GM12878 (cell line): ENCODE results near the gene PMPCA. TPM values are rescaled to one million over a fixed set of nuclear protein-coding genes. Genes with fewer than 3 reads are reported as not detected.

Experiments used
- ATAC-seq: fragments of 200-7000 bp; cut with Tn5 transposase; 3 replicates; pipeline ENCODE4 v1.9.1; 2020; ENCODE audit warnings: mild to moderate bottlenecking, moderate library complexity
- BruUV-seq: library from RNA; stranded (reverse); fragments of 400-500 nt; replicated peaks from 2 replicates; lab custom pipeline; 2021; lab: Mats Ljungman, UMichigan
- CTCF ChIA-PET: fragments of 300-600 bp; sonication (Branson Sonifier 250); formaldehyde crosslinking; extraction: SDS; loops from one replicate; lab custom pipeline; 2021; ENCODE audit warnings: inconsistent platforms; lab: Yijun Ruan, JAX
- POLR2A ChIA-PET: fragments of 350-600 bp; formaldehyde crosslinking; extraction: SDS; loops from one replicate; lab custom pipeline; 2021; ENCODE audit warnings: inconsistent platforms; lab: Charles Lee
- RAD21 ChIA-PET: fragments of 300-600 bp; sonication (Branson Sonifier 250); formaldehyde crosslinking; loops from one replicate; lab custom pipeline; 2023; ENCODE audit warnings: antibody characterized with exemption; ENCODE audit not compliant: unreplicated experiment; lab: Charles Lee
- SMC1A ChIA-PET: fragments of 300-600 bp; sonication (Branson Sonifier 250); formaldehyde crosslinking; loops from one replicate; lab custom pipeline; 2023; ENCODE audit not compliant: unreplicated experiment, uncharacterized antibody; lab: Charles Lee
- DNase-seq: peaks from one replicate; pipeline ENCODE4 v3.0.0-alpha.2; 2011; ENCODE audit warnings: low read depth, low spot score
- FAIRE-seq: peaks from 3 replicates; lab custom pipeline; 2011; peaks lifted over from hg19 to GRCh38; lab: Jason Lieb, UNC
- H2AFZ ChIP-seq: 2 replicates; pipeline ENCODE4 v1.6.0; 2011; ENCODE audit warnings: low read depth, low read length, control low read depth; ENCODE audit not compliant: control insufficient read depth
- H3K27ac ChIP-seq: 2 replicates; pipeline ENCODE4 v1.5.1; 2011; ENCODE audit warnings: control low read depth; ENCODE audit not compliant: control insufficient read depth, insufficient read depth
- H3K27me3 ChIP-seq, 2 experiments: replicated peaks in 1 of 2; 2 replicates each; pipeline versions ENCODE4 v1.6.0 to v1.6.1; 2011; ENCODE audit warnings: low read length in 1 of 2; ENCODE audit not compliant: control insufficient read depth in 2 of 2, insufficient read depth in 2 of 2
- H3K36me3 ChIP-seq, 2 experiments: 2 replicates each; pipeline ENCODE4 v1.5.1; 2011; ENCODE audit warnings: low read length in 1 of 2; ENCODE audit not compliant: control insufficient read depth in 2 of 2, insufficient read depth in 2 of 2
- H3K4me1 ChIP-seq: 2 replicates; pipeline ENCODE4 v1.6.1; 2011; ENCODE audit warnings: mild to moderate bottlenecking, low read length, moderate library complexity, mixed read lengths; ENCODE audit not compliant: control insufficient read depth, insufficient read depth
- H3K4me2 ChIP-seq: 2 replicates; pipeline ENCODE4 v1.6.0; 2011; ENCODE audit warnings: control low read depth; ENCODE audit not compliant: control insufficient read depth, insufficient read depth
- H3K4me3 ChIP-seq: fragments of 200-600 bp; sonication (generic); 2 replicates; pipeline ENCODE4 v1.5.1; 2016
- H3K79me2 ChIP-seq: 2 replicates; pipeline ENCODE4 v1.6.0; 2011; ENCODE audit warnings: low read length; ENCODE audit not compliant: control insufficient read depth, insufficient read depth
- H3K9ac ChIP-seq: 2 replicates; pipeline ENCODE4 v1.8.0; 2011; ENCODE audit warnings: low read length, control low read depth, mixed read lengths; ENCODE audit not compliant: control insufficient read depth, insufficient read depth
- H3K9me3 ChIP-seq: replicated peaks from 3 replicates; pipeline ENCODE4 v1.5.1; 2011; ENCODE audit warnings: mild to moderate bottlenecking, low read length; ENCODE audit not compliant: control insufficient read depth, insufficient read depth
- H4K20me1 ChIP-seq: 2 replicates; pipeline ENCODE4 v1.6.0; 2011; ENCODE audit not compliant: control insufficient read depth, insufficient read depth
- CEBPZ ChIP-seq: fragments of 150-350 bp; IDR thresholded peaks from 2 replicates; pipeline ENCODE4 v1.6.1; 2016; ENCODE audit warnings: low read depth, low read length
- CHD4 ChIP-seq: fragments of 200-600 bp; sonication (generic); IDR thresholded peaks from 2 replicates; pipeline ENCODE4 v1.6.1; 2016; ENCODE audit warnings: mild to moderate bottlenecking
- MYC ChIP-seq: IDR thresholded peaks from 2 replicates; pipeline ENCODE4 v1.6.1; 2011; ENCODE audit warnings: mild to moderate bottlenecking, low read length, moderate library complexity, inconsistent platforms; ENCODE audit not compliant: insufficient read depth, insufficient replicate concordance, insufficient read length, severe bottlenecking
- NBN ChIP-seq: fragments of 450-650 bp; IDR thresholded peaks from 2 replicates; pipeline ENCODE4 v1.6.1; 2016
- NKRF ChIP-seq: fragments of 450-650 bp; conservative IDR thresholded peaks from 2 replicates; pipeline ENCODE4 v1.6.1; 2017; ENCODE audit warnings: mild to moderate bottlenecking, moderate library complexity
- SMAD5 ChIP-seq: IDR thresholded peaks from 2 replicates; pipeline ENCODE4 v1.6.1; 2016; ENCODE audit warnings: antibody characterized with exemption, low read depth
- WGBS: methylation state at CpG from one replicate; pipeline ENCODE4 v1.1.6; 2016; ENCODE audit warnings: low lambda C conversion rate; ENCODE audit not compliant: insufficient replicate concordance, insufficient coverage; ENCODE audit errors: missing lambda C conversion rate; 5-methylcytosine and 5-hydroxymethylcytosine counted together
- in situ Hi-C: fragments of 300-500 bp; cut with MboI; formaldehyde crosslinking; loops from 9 replicates; pipeline ENCODE4 v1.14.3; 2018; ENCODE audit warnings: mixed read lengths
- intact Hi-C: fragments of 100-400 bp; cut with micrococcal nuclease; formaldehyde crosslinking; loops from one replicate; pipeline ENCODE4 v1.14.2; 2022; ENCODE audit not compliant: unreplicated experiment
- polyA plus RNA-seq, 11 experiments: library from polyadenylated mRNA; depleted of rRNA in 4 of 11; unstranded in 6 of 11; stranded (reverse) in 5 of 11; fragments of >200 nt; fragmentation: Nextera tagmentation in 4 of 11; fragmentation: Illumina TruSeq in 1 of 11; extraction: Ambion mirVana in 4 of 11; extraction: Trizol in 1 of 11; gene quantifications; 1 replicate in 1 of 11; 2 replicates in 10 of 11; pipeline versions ENCODE4 v1.2.1 to v1.2.3, GENCODE V29; 2011 to 2016; ENCODE audit warnings: inconsistent platforms in 2 of 11, missing spikeins in 2 of 11, low read depth in 1 of 11
- total RNA-seq, 4 experiments: library from RNA; depleted of rRNA in 3 of 4; stranded (reverse); fragments of >200 nt in 3 of 4; fragmentation: Illumina TruSeq in 1 of 4; extraction: Trizol in 1 of 4; gene quantifications; 2 replicates each; pipeline versions ENCODE4 v1.2.1 to v1.2.3, GENCODE V29; 2013 to 2021
- TF ChIP-seq, protein P1 (sequence below): fragments of 450-650 bp; IDR thresholded peaks from 2 replicates; pipeline ENCODE4 v1.6.1; 2018; ENCODE audit warnings: borderline replicate concordance, mild to moderate bottlenecking; ENCODE audit not compliant: partially characterized antibody
- TF ChIP-seq, protein P2 (sequence below): fragments of 450-650 bp; formaldehyde crosslinking; IDR thresholded peaks from 2 replicates; pipeline ENCODE4 v1.5.0; 2022; ENCODE audit warnings: mild to moderate bottlenecking, missing genetic modification characterization

The PMPCA gene
- total and polyA plus RNA-seq, 10 of the 15 experiments (the other 5 are each of a cell fraction or from before 2014, with no cell fraction given): 8.1 to 137 (median 75.7) TPM

DNA sequence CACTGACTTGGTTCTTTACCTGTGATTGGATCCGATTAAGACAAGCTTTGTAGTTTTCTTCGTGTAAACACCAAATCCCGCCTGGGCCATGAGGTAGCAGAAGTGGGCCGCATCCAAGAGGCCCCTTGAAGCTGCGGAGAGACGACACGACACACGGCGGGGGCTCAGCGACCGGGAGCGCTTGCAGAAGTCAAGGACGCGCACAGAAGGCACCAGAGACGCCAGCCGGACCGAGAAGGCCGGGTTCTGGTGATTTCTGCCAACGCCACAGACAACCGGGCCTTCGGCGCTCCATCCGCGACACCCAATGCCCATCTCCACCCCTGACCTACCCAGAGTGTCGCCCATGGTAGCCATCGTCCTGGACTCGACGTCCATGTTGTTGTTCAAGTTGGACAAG lies 49.0 kb downstream of the PMPCA start (continued):
- TF ChIP-seq CEBPZ: no peak
- TF ChIP-seq CHD4: no peak
- TF ChIP-seq, all 136 proteins: peak for 0

- SMC1A ChIA-PET: interaction anchor here (1.0 kb wide), 1 partner anchor 164 kb away, joined by 3 read pairs; no protein-coding TSS in a partner anchor
- POLR2A ChIA-PET: interaction anchor here (0.5 to 0.6 kb wide), 2 partner anchors 9 to 20 kb away, joined by 3 read pairs; no protein-coding TSS in a partner anchor
- FAIRE-seq (no peak), DNase-seq (no peak), ATAC-seq (no peak)
- Histone ChIP-seq H3K9me3 (no peaks in the 10 kb centered on the region), H3K79me2 (no peaks in the 10 kb centered on the region), H3K4me1 (no peaks in the 10 kb centered on the region), H4K20me1 (no peaks in the 10 kb centered on the region), H3K27ac (no peak overlapping the region), H3K9ac (no peak overlapping the region), H3K4me3 (no peak overlapping the region), H3K4me2 (no peak overlapping the region), H3K27me3 (no peaks in the 10 kb centered on the region), H3K36me3 (peaks cover 37 to 41% of the 10 kb centered on the region in 2 experiments), H2AFZ (no peak overlapping the region)
- CTCF ChIA-PET: interaction anchor here (0.7 kb wide), 1 partner anchor 308 kb away, joined by 3 read pairs; no protein-coding TSS in a partner anchor
- intact Hi-C loops (no loop called here), in situ Hi-C loops (no loop called here)
- BruUV-seq: no TSS peak
- WGBS: 97% methylated on average over 23 of the region's 23 CpGs
- RAD21 ChIA-PET: no interaction called here
- TF ChIP-seq, protein P1, sequence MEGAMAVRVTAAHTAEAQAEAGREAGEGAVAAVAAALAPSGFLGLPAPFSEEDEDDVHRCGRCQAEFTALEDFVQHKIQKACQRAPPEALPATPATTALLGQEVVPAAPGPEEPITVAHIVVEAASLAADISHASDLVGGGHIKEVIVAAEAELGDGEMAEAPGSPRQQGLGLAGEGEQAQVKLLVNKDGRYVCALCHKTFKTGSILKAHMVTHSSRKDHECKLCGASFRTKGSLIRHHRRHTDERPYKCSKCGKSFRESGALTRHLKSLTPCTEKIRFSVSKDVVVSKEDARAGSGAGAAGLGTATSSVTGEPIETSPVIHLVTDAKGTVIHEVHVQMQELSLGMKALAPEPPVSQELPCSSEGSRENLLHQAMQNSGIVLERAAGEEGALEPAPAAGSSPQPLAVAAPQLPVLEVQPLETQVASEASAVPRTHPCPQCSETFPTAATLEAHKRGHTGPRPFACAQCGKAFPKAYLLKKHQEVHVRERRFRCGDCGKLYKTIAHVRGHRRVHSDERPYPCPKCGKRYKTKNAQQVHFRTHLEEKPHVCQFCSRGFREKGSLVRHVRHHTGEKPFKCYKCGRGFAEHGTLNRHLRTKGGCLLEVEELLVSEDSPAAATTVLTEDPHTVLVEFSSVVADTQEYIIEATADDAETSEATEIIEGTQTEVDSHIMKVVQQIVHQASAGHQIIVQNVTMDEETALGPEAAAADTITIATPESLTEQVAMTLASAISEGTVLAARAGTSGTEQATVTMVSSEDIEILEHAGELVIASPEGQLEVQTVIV: no peak
- TF ChIP-seq SMAD5 (no peak), NBN (no peak), NKRF (no peak), MYC (no peak)
- TF ChIP-seq, protein P2, sequence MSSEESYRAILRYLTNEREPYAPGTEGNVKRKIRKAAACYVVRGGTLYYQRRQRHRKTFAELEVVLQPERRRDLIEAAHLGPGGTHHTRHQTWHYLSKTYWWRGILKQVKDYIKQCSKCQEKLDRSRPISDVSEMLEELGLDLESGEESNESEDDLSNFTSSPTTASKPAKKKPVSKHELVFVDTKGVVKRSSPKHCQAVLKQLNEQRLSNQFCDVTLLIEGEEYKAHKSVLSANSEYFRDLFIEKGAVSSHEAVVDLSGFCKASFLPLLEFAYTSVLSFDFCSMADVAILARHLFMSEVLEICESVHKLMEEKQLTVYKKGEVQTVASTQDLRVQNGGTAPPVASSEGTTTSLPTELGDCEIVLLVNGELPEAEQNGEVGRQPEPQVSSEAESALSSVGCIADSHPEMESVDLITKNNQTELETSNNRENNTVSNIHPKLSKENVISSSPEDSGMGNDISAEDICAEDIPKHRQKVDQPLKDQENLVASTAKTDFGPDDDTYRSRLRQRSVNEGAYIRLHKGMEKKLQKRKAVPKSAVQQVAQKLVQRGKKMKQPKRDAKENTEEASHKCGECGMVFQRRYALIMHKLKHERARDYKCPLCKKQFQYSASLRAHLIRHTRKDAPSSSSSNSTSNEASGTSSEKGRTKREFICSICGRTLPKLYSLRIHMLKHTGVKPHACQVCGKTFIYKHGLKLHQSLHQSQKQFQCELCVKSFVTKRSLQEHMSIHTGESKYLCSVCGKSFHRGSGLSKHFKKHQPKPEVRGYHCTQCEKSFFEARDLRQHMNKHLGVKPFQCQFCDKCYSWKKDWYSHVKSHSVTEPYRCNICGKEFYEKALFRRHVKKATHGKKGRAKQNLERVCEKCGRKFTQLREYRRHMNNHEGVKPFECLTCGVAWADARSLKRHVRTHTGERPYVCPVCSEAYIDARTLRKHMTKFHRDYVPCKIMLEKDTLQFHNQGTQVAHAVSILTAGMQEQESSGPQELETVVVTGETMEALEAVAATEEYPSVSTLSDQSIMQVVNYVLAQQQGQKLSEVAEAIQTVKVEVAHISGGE (CRISPR knock-in tag): no peak
These were observed 50.4 kb downstream of the PMPCA start for GRCh38 chr9:136460772-136461325.
